ENCODE results near the gene TMEM116. TPM values are rescaled to one million over a fixed set of nuclear protein-coding genes. Genes with fewer than 3 reads are reported as not detected.

Gene TMEM116
- total and polyA plus RNA-seq, 10 of the 15 experiments (the other 5 are each of a cell fraction or from before 2014, with no cell fraction given) = 6.0 to 25.7 (median 8.5) TPM

DNA sequence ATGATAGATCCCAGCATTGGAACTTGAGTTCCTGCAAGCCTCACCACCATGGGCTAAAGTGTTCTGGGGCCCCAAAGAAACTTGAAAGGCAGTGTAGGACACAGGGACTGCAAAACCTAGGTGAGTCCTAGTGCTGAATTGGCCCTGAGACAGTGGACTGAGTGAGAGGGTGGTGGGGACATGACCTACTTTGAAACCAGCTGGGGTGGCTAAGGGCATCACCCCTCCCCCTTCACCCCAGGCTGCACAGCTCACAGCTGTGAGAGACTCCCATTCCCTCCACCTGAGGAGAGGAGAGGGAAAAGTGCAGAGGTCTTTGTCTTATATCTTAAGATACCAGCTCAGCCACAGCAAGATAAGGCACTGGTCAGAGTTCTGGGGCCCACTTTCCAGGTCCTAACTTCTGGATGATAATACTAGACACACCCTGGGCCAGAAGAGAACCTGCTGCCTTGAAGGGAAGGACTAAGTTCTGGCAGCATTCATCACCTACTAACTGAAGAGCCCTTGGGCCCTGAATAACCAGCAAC, 108.5 kb downstream of the TMEM116 start:
- Histone ChIP-seq H3K4me2 (ENCODE audit: control insufficient read depth, insufficient read depth) (no peak overlapping the region), H3K4me3 (no peak overlapping the region), H3K36me3 (ENCODE audit: control insufficient read depth in 2 of 2, insufficient read depth in 2 of 2, low read length in 1 of 2) (no peaks in the 10 kb centered on the region), H4K20me1 (ENCODE audit: control insufficient read depth, insufficient read depth) (no peaks in the 10 kb centered on the region), H3K79me2 (ENCODE audit: control insufficient read depth, insufficient read depth, low read length) (no peaks in the 10 kb centered on the region), H3K27ac (ENCODE audit: control insufficient read depth, insufficient read depth) (no peak overlapping the region), H3K27me3 (replicated peaks in 1 of 2; ENCODE audit: control insufficient read depth in 2 of 2, insufficient read depth in 2 of 2, low read length in 1 of 2) (no peaks in the 10 kb centered on the region), H3K4me1 (ENCODE audit: control insufficient read depth, insufficient read depth, low read length) (no peaks in the 10 kb centered on the region), H3K9ac (ENCODE audit: control insufficient read depth, insufficient read depth, low read length) (no peak overlapping the region), H3K9me3 (replicated peaks; ENCODE audit: control insufficient read depth, insufficient read depth, low read length) (no peaks in the 10 kb centered on the region; the same call in 2 of the 3 replicates), H2AFZ (ENCODE audit: control insufficient read depth, low read depth, low read length) (no peak overlapping the region)
- CTCF ChIA-PET = no interaction called here
- SMC1A ChIA-PET (ENCODE audit: uncharacterized antibody, unreplicated experiment) = no interaction called here
- no peak for DNase-seq (ENCODE audit: low read depth, low spot score)
- no peak for FAIRE-seq
- BruUV-seq (replicated peaks) = no TSS peak
- intact Hi-C loops (cut with micrococcal nuclease; ENCODE audit: unreplicated experiment) (no loop called here), in situ Hi-C loops (cut with MboI) (no loop called here)
- RAD21 ChIA-PET (ENCODE audit: unreplicated experiment) = interaction anchor here (0.9 kb wide), 1 partner anchor 110 kb away, joined by 3 read pairs; no protein-coding TSS in a partner anchor
- TF ChIP-seq RAD51 (IDR thresholded peaks at IDR 0.05) (no peak), ZNF207 (IDR thresholded peaks at IDR 0.05; ENCODE audit: borderline replicate concordance) (no peak), RAD21 (IDR thresholded peaks at IDR 0.05; ENCODE audit: insufficient read depth, low read depth, low read length) (no peak), HCFC1 (IDR thresholded peaks at IDR 0.05; ENCODE audit: low read length) (no peak), NRF1 (conservative IDR thresholded peaks at IDR 0.05; ENCODE audit: low read depth, low read length) (no peak), CBX5 (IDR thresholded peaks at IDR 0.05; ENCODE audit: low read depth) (no peak), BMI1 (IDR thresholded peaks at IDR 0.05; ENCODE audit: borderline replicate concordance) (no peak), DPF2 (IDR thresholded peaks at IDR 0.05) (no peak)
- TF ChIP-seq, protein P1, sequence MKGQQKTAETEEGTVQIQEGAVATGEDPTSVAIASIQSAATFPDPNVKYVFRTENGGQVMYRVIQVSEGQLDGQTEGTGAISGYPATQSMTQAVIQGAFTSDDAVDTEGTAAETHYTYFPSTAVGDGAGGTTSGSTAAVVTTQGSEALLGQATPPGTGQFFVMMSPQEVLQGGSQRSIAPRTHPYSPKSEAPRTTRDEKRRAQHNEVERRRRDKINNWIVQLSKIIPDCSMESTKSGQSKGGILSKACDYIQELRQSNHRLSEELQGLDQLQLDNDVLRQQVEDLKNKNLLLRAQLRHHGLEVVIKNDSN (IDR thresholded peaks at IDR 0.05; ENCODE audit: borderline replicate concordance, extremely low read length, insufficient read depth, low read depth, low read length) = no peak
- TF ChIP-seq, protein P2, sequence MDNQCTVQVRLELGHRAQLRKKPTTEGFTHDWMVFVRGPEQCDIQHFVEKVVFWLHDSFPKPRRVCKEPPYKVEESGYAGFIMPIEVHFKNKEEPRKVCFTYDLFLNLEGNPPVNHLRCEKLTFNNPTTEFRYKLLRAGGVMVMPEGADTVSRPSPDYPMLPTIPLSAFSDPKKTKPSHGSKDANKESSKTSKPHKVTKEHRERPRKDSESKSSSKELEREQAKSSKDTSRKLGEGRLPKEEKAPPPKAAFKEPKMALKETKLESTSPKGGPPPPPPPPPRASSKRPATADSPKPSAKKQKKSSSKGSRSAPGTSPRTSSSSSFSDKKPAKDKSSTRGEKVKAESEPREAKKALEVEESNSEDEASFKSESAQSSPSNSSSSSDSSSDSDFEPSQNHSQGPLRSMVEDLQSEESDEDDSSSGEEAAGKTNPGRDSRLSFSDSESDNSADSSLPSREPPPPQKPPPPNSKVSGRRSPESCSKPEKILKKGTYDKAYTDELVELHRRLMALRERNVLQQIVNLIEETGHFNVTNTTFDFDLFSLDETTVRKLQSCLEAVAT (IDR thresholded peaks at IDR 0.05) = no peak
- TF ChIP-seq, protein P3, sequence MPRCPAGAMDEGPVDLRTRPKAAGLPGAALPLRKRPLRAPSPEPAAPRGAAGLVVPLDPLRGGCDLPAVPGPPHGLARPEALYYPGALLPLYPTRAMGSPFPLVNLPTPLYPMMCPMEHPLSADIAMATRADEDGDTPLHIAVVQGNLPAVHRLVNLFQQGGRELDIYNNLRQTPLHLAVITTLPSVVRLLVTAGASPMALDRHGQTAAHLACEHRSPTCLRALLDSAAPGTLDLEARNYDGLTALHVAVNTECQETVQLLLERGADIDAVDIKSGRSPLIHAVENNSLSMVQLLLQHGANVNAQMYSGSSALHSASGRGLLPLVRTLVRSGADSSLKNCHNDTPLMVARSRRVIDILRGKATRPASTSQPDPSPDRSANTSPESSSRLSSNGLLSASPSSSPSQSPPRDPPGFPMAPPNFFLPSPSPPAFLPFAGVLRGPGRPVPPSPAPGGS (IDR thresholded peaks at IDR 0.05; ENCODE audit: borderline replicate concordance, insufficient read depth, low read depth, low read length, poor library complexity, severe bottlenecking) = no peak
- ATAC-seq = no peak
- POLR2A ChIA-PET = interaction anchor here (0.7 kb wide), 1 partner anchor 480 kb away, joined by 5 read pairs; no protein-coding TSS in a partner anchor

Measured in GM12878 (cell line).